Loucy (cell line): ENCODE data around the gene GRID1.

Source experiments
- EZH2phosphoT487 ChIP-seq: fragments of 200-600 bp; IDR thresholded peaks from 2 replicates; pipeline ENCODE4 v1.6.1; 2018; ENCODE audit warnings: antibody characterized with exemption, mild to moderate bottlenecking, moderate library complexity, borderline replicate concordance
- TF ChIP-seq, protein P1 (sequence below): fragments of 200-600 bp; sonication (generic); conservative IDR thresholded peaks from 2 replicates; pipeline ENCODE4 v1.5.1; 2014; ENCODE audit warnings: mild to moderate bottlenecking, antibody characterized with exemption, low read length

DNA sequence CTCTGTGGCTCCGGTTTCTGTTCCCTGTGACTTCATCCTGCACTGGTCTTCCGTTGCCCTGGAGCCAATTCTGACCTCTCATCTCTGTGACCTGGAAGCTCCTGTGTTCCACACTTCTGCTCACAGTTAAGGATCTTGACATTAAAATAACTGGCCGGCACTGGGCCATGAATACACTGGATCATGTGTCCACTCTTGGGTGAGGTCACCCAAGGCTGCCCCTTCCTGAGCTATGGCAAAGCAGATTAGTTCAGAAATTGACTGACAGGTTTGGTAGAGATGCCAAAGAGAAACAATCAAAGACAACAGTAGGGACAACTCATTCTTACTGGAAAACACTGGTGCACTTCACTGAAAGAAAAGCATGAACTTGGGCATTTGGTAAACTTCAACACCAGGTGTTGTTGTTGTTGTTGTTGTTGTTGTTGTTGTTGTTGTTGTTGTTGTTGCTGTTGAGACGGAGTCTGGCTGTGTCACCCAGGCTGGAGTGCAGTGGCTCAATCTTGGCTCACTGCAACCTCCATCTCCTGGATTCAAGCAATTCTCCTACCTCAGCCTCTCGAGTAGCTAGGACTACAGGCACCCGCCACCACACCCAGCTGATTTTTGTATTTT, 36.7 kb upstream of the GRID1 start:
- no peak for TF ChIP-seq EZH2phosphoT487
- TF ChIP-seq, protein P1, sequence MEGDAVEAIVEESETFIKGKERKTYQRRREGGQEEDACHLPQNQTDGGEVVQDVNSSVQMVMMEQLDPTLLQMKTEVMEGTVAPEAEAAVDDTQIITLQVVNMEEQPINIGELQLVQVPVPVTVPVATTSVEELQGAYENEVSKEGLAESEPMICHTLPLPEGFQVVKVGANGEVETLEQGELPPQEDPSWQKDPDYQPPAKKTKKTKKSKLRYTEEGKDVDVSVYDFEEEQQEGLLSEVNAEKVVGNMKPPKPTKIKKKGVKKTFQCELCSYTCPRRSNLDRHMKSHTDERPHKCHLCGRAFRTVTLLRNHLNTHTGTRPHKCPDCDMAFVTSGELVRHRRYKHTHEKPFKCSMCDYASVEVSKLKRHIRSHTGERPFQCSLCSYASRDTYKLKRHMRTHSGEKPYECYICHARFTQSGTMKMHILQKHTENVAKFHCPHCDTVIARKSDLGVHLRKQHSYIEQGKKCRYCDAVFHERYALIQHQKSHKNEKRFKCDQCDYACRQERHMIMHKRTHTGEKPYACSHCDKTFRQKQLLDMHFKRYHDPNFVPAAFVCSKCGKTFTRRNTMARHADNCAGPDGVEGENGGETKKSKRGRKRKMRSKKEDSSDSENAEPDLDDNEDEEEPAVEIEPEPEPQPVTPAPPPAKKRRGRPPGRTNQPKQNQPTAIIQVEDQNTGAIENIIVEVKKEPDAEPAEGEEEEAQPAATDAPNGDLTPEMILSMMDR = no peak
